ENCODE measurements around the gene FCRL5.
"Not testable (repeated sequence)": the region's sequence is repeated elsewhere in the genome, so short reads cannot be mapped to it uniquely, and the experiment has no call there.

Gene FCRL5

GRCh38 chr1:157488156-157488555 is 64.2 kb downstream of the FCRL5 start:
- DNase-seq (ENCODE audit: low spot score), result no peak

GRCh38 chr1:157487504-157487903 is 64.8 kb downstream of the FCRL5 start:
- DNase-seq (ENCODE audit: low spot score), result no peak

- no peak for DNase-seq (ENCODE audit: low spot score)
Observed at GRCh38 chr1:157487096-157487495, 65.2 kb downstream of the FCRL5 start.

GRCh38 chr1:157486400-157486799 is 65.9 kb downstream of the FCRL5 start:
- not testable (repeated sequence) for DNase-seq (ENCODE audit: low spot score)

- DNase-seq (ENCODE audit: low spot score), result no peak
Observed at GRCh38 chr1:157485793-157486192, 66.5 kb downstream of the FCRL5 start.

- no peak for DNase-seq (ENCODE audit: low spot score)
Observed at GRCh38 chr1:157484573-157484972, 67.7 kb downstream of the FCRL5 start.

GRCh38 chr1:157483635-157484034 is 68.7 kb downstream of the FCRL5 start:
- no peak for DNase-seq (ENCODE audit: low spot score)

- no peak for DNase-seq (ENCODE audit: low spot score)
Observed at GRCh38 chr1:157482717-157483116, 69.6 kb downstream of the FCRL5 start.

- no peak for DNase-seq (ENCODE audit: low spot score)
Observed at GRCh38 chr1:157482174-157482573, 70.1 kb downstream of the FCRL5 start.

- no peak for DNase-seq (ENCODE audit: low spot score)
Observed at GRCh38 chr1:157478030-157478429, 74.3 kb downstream of the FCRL5 start.

GRCh38 chr1:157477419-157477818 is 74.9 kb downstream of the FCRL5 start:
- no peak for DNase-seq (ENCODE audit: low spot score)

- DNase-seq (ENCODE audit: low spot score), result no peak
Observed at GRCh38 chr1:157472959-157473358, 79.4 kb downstream of the FCRL5 start.

GRCh38 chr1:157472056-157472701 is 80.1 kb downstream of the FCRL5 start:
- DNase-seq (ENCODE audit: low spot score), result no peak

- no peak for DNase-seq (ENCODE audit: low spot score)
Observed at GRCh38 chr1:157471531-157471930, 80.8 kb downstream of the FCRL5 start.

GRCh38 chr1:157469752-157470675 is 82.3 kb downstream of the FCRL5 start:
- no peak for DNase-seq (ENCODE audit: low spot score)

- DNase-seq (ENCODE audit: low spot score), result no peak
Observed at GRCh38 chr1:157469300-157469699, 83.0 kb downstream of the FCRL5 start.

GRCh38 chr1:157466011-157466410 is 86.3 kb downstream of the FCRL5 start:
- DNase-seq (ENCODE audit: low spot score), result no peak
